Gastroesophageal sphincter (tissue), 4 donors: ENCODE measurements around the gene FLACC1. TPM values are rescaled to one million over a fixed set of nuclear protein-coding genes. Genes with fewer than 3 reads are reported as not detected.

Experiments used
- ATAC-seq: fragments of 150-250 bp; one replicate; pipeline ENCODE4 v1.9.1; 2016; ENCODE audit warnings: mild to moderate bottlenecking, moderate library complexity
- H3K27ac ChIP-seq, 4 donors: fragments of 200-600 bp; sonication (generic) in 3 of 4; 1 replicate in 3 of 4; 2 replicates in 1 of 4; pipeline ENCODE4 v1.5.1; 2016 to 2019
- H3K27me3 ChIP-seq: fragments of 200-600 bp; sonication (generic); one replicate; pipeline ENCODE4 v1.5.1; 2019
- H3K36me3 ChIP-seq, 2 donors: fragments of 200-600 bp; sonication (generic); one replicate each; pipeline ENCODE4 v1.5.1; 2019; ENCODE audit warnings: control low read depth in 1 of 2
- H3K4me1 ChIP-seq, 3 donors: fragments of 200-600 bp; sonication (generic); 1 replicate in 2 of 3; 2 replicates in 1 of 3; pipeline ENCODE4 v1.5.1; 2016 to 2019; ENCODE audit warnings: control low read depth in 2 of 3
- H3K4me3 ChIP-seq, 2 donors: fragments of 200-600 bp; sonication (generic); one replicate each; pipeline ENCODE4 v1.5.1; 2019; ENCODE audit warnings: mild to moderate bottlenecking in 1 of 2, moderate library complexity in 1 of 2
- H3K9me3 ChIP-seq, 3 donors: fragments of 200-600 bp; sonication (generic); one replicate each; pipeline ENCODE4 v1.5.1; 2017 to 2019; ENCODE audit warnings: control low read depth in 2 of 3
- CTCF ChIP-seq, 4 experiments: fragments of 200-600 bp in 2 of 4; fragments of 450-650 bp in 2 of 4; sonication (generic) in 1 of 4; IDR thresholded peaks; one replicate each; pipeline ENCODE4 v1.5.1; 2017 to 2019; ENCODE audit warnings: antibody characterized with exemption in 4 of 4, mild to moderate bottlenecking in 2 of 4, moderate library complexity in 2 of 4
- EP300 ChIP-seq: sonication (generic); formaldehyde crosslinking; IDR thresholded peaks from one replicate; pipeline ENCODE4 v1.6.1; 2017; ENCODE audit warnings: antibody characterized with exemption, mild to moderate bottlenecking
- POLR2A ChIP-seq, 2 donors: fragments of 450-650 bp; IDR thresholded peaks; one replicate each; pipeline ENCODE4 v1.6.1; 2017; ENCODE audit warnings: antibody characterized with exemption in 2 of 2, mild to moderate bottlenecking in 2 of 2, moderate library complexity in 1 of 2
- POLR2AphosphoS5 ChIP-seq: sonication (generic); formaldehyde crosslinking; IDR thresholded peaks from one replicate; pipeline ENCODE4 v1.6.1; 2017; ENCODE audit warnings: antibody characterized with exemption
- WGBS, 2 donors: methylation state at CpG; one replicate each; pipeline ENCODE4 v1.1.5; 2018; ENCODE audit warnings: low coverage in 1 of 2; 5-methylcytosine and 5-hydroxymethylcytosine counted together
- total RNA-seq, 4 donors: library from RNA; depleted of rRNA; stranded (reverse); fragments of >200 nt; gene quantifications; one replicate each; pipeline ENCODE4 v1.1.0, GENCODE V29; 2016

FLACC1 gene
- 1 to 10 TPM; 1.1 to 3.8 (median 3.2) TPM for total RNA-seq

GRCh38 chr2:201357221-201357620, at the start of gene FLACC1:
Gene FLACC1 (minus strand): TSS chr2:201357345. CDS start chr2:201351404, 5,941 bp downstream.
- no peaks in the 10 kb centered on the region for H3K27me3 ChIP-seq
- H3K9me3 ChIP-seq: no peaks in the 10 kb centered on the region
- no peak for ATAC-seq
- no peak within 1 kb of the TSS for H3K4me3 ChIP-seq
- TF ChIP-seq POLR2A (IDR thresholded peaks at IDR 0.05) (no peak), EP300 (no peak), CTCF (IDR thresholded peaks at IDR 0.05) (no peak)
- whole genome bisulfite sequencing, 2 donors: 10 to 33% methylated on average over 1 of the region's 1 CpG
- H3K4me1 ChIP-seq: peaks cover 0 to 22% (median 5%) of the 10 kb centered on the region in 3 donors
- peak within 1 kb of the TSS in 2 of 4 donors; percentile 14 to 29 for H3K27ac ChIP-seq
- peaks cover 0 to 34% of the 10 kb centered on the region in 2 donors for H3K36me3 ChIP-seq

DNA sequence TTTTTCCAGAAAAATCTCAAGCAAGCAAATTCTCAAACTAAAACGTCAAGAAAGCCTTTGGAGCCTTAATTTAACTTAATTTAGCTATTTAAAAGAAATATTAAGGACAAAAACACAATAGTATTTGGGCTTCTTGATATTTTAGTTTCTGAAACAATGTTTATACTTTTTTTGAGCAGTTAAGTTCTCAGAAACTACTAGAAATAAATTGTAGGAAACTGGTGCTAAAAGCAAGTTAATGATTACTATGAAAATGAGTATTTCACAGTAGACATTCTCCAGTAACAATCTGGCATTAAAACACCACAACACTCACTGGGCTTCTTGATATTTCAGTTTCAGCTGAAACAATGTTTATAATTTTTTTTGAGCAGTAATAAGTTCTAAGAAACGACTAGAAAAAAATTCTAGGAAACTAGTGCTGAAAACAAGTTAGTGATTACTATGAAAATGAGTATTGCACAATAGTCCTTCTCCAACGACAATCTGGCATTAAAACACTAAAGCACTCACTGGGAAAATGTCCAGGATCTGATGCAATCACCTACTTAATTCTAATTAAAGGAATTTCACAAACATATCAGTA, 49.0 kb upstream of the FLACC1 start:
- no peak overlapping the region for H3K4me3 ChIP-seq
- peak; percentile 94 for TF ChIP-seq POLR2AphosphoS5
- TF ChIP-seq CTCF (IDR thresholded peaks at IDR 0.05): no peak
- no peaks in the 10 kb centered on the region for H3K27me3 ChIP-seq
- peaks cover 24 to 93% (median 30%) of the 10 kb centered on the region in 3 donors for H3K4me1 ChIP-seq
- no peaks in the 10 kb centered on the region for H3K36me3 ChIP-seq
- peak; percentile 78 for ATAC-seq
- 9 to 22% methylated on average over 3 of the region's 3 CpGs for WGBS, 2 donors
- H3K27ac ChIP-seq: peak overlapping the region; percentile 64 to 76 (median 66)
- no peaks in the 10 kb centered on the region for H3K9me3 ChIP-seq

- peak overlapping the region in 3 of 4 donors; percentile 64 to 76 (median 67) for H3K27ac ChIP-seq
- WGBS, 2 donors: 68 to 100% methylated on average over 1 to 3 of the region's 3 CpGs
- TF ChIP-seq EP300 (no peak), POLR2A (IDR thresholded peaks at IDR 0.05) (no peak), CTCF (IDR thresholded peaks at IDR 0.05) (no peak), POLR2AphosphoS5 (no peak)
- peaks cover 24 to 92% (median 31%) of the 10 kb centered on the region in 3 donors for H3K4me1 ChIP-seq
- no peak overlapping the region for H3K4me3 ChIP-seq
- no peaks in the 10 kb centered on the region for H3K9me3 ChIP-seq
- no peaks in the 10 kb centered on the region for H3K36me3 ChIP-seq
- no peaks in the 10 kb centered on the region for H3K27me3 ChIP-seq
- no peak for ATAC-seq
Measured at GRCh38 chr2:201404699-201405280, 47.6 kb upstream of the FLACC1 start.

DNA sequence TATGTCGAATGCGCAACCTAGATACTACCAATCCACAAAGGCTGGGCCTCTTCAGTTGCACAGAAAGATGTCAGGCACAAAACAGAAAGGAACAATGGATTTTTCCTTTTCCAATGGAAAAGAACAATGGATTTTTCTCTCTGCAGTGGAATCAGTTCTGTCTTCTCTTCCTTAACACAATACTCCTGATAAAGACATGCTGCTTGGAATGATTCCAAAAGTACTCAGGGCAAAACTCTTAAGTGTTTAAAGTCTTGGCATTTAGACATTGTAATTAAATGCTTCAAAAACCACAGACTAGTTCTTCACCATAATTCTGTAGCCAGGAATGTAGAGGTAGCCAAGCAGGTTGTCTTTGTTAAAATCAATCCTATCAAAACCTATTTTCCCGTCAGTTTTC, 46.7 kb upstream of the FLACC1 start:
- peak overlapping the region in 2 of 4 donors; percentile 5 to 67 for H3K27ac ChIP-seq
- H3K4me3 ChIP-seq: no peak overlapping the region
- no peaks in the 10 kb centered on the region for H3K9me3 ChIP-seq
- peaks cover 0 to 2% of the 10 kb centered on the region in 2 donors for H3K36me3 ChIP-seq
- no peak for ATAC-seq
- no peaks in the 10 kb centered on the region for H3K27me3 ChIP-seq
- 79 to 83% methylated on average over 3 of the region's 3 CpGs for WGBS, 2 donors
- H3K4me1 ChIP-seq: peaks cover 24 to 83% (median 31%) of the 10 kb centered on the region in 3 donors
- TF ChIP-seq CTCF (IDR thresholded peaks at IDR 0.05) (no peak), POLR2A (IDR thresholded peaks at IDR 0.05) (no peak), EP300 (no peak), POLR2AphosphoS5 (no peak)
